Stimulated activated CD4-positive, alpha-beta T cell treated with anti-CD3 and anti-CD28 coated beads, TNF-alpha, amount 100 ng/mL, for 24 hours (primary cell): ENCODE results near the gene SYT2.
"Not testable (repeated sequence)": the region's sequence is repeated elsewhere in the genome, so short reads cannot be mapped to it uniquely, and the experiment has no call there.

ENCODE experiments used
- DNase-seq, 3 experiments: peaks; one replicate each; pipeline ENCODE4 v3.0.0-alpha.2; 2020; ENCODE audit warnings: low read depth in 3 of 3

The SYT2 gene

GRCh38 chr1:202643397-202644218 is 66.6 kb downstream of the SYT2 start:
- DNase-seq, result peak in 1 of 3 experiments; percentile 12

- no peak for DNase-seq
Observed at GRCh38 chr1:202642619-202643291, 67.5 kb downstream of the SYT2 start.

- DNase-seq, result no peak
Observed at GRCh38 chr1:202642212-202642611, 68.0 kb downstream of the SYT2 start.

GRCh38 chr1:202639500-202639899 is 70.8 kb downstream of the SYT2 start:
- no peak for DNase-seq

- not testable (repeated sequence) for DNase-seq
Observed at GRCh38 chr1:202638701-202639305, 71.5 kb downstream of the SYT2 start.

GRCh38 chr1:202638019-202638700 is 72.1 kb downstream of the SYT2 start:
- no peak for DNase-seq

GRCh38 chr1:202637321-202638018 is 72.8 kb downstream of the SYT2 start:
- not testable (repeated sequence) for DNase-seq

- not testable (repeated sequence) for DNase-seq
Observed at GRCh38 chr1:202636171-202636570, 74.1 kb downstream of the SYT2 start.

- no peak for DNase-seq
Observed at GRCh38 chr1:202632241-202632640, 78.0 kb downstream of the SYT2 start.

GRCh38 chr1:202631076-202631923 is 79.0 kb downstream of the SYT2 start:
- no peak for DNase-seq

- DNase-seq, result no peak
Observed at GRCh38 chr1:202630541-202630940, 79.7 kb downstream of the SYT2 start.

- not testable (repeated sequence) for DNase-seq
Observed at GRCh38 chr1:202630096-202630495, 80.2 kb downstream of the SYT2 start.

GRCh38 chr1:202629257-202629811 is 80.9 kb downstream of the SYT2 start:
- not testable (repeated sequence) for DNase-seq

GRCh38 chr1:202628646-202629215 is 81.5 kb downstream of the SYT2 start:
- no peak for DNase-seq

GRCh38 chr1:202627841-202628565 is 82.3 kb downstream of the SYT2 start:
- DNase-seq, result no peak

- not testable (repeated sequence) for DNase-seq
Observed at GRCh38 chr1:202627036-202627435, 83.2 kb downstream of the SYT2 start.

GRCh38 chr1:202625416-202626360 is 84.6 kb downstream of the SYT2 start:
- peak in 2 of 3 experiments; percentile 30 to 59 for DNase-seq

GRCh38 chr1:202624781-202625108 is 85.5 kb downstream of the SYT2 start:
- DNase-seq, result no peak
